ENCODE measurements around the gene GIT2.

DNA sequence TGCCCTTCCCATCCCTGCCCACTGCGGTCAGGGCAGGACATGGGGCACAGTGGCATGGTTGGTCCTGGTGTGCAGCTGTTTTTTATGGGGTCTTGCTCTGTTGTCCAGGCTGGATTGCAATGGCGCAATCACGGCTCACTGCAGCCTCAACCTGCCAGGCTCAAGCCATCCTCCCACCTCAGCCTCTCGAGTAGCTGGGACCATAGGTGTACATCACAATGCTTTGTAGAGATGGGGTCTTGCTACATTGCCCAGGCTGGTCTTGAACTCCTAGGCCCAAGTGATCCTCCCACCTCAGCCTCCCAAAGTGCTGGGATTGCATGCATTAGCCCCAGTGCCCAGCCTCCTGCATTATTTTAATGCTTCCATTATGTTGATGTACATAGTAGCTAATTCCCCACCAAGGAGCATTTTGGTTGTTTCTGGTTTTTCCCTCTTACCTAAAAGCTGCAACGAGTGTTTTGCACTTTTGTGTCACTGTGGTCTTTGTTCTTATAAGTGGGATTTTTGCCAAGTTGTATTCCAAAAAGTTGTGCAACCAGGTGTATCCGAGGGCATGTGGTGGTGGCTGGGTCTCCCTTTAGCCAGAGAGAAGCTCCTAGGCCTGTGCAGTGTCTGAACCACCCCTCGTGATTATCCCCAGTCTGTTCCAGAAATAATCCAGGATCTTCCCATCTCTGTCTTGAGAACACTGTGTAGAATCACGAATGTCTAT, 85.8 kb downstream of the GIT2 start:
- TF ChIP-seq, protein P1, sequence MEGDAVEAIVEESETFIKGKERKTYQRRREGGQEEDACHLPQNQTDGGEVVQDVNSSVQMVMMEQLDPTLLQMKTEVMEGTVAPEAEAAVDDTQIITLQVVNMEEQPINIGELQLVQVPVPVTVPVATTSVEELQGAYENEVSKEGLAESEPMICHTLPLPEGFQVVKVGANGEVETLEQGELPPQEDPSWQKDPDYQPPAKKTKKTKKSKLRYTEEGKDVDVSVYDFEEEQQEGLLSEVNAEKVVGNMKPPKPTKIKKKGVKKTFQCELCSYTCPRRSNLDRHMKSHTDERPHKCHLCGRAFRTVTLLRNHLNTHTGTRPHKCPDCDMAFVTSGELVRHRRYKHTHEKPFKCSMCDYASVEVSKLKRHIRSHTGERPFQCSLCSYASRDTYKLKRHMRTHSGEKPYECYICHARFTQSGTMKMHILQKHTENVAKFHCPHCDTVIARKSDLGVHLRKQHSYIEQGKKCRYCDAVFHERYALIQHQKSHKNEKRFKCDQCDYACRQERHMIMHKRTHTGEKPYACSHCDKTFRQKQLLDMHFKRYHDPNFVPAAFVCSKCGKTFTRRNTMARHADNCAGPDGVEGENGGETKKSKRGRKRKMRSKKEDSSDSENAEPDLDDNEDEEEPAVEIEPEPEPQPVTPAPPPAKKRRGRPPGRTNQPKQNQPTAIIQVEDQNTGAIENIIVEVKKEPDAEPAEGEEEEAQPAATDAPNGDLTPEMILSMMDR (IDR thresholded peaks at IDR 0.05), result no peak
- no peak for TF ChIP-seq POLR2A (IDR thresholded peaks at IDR 0.05)

Measured in esophagus squamous epithelium (tissue), 4 donors.